Measurements from ENCODE around the gene ZFAND6. TPM values are rescaled to one million over a fixed set of nuclear protein-coding genes. Genes with fewer than 3 reads are reported as not detected.

ZFAND6 gene
- total RNA-seq, 1 donor, result 109 TPM

DNA sequence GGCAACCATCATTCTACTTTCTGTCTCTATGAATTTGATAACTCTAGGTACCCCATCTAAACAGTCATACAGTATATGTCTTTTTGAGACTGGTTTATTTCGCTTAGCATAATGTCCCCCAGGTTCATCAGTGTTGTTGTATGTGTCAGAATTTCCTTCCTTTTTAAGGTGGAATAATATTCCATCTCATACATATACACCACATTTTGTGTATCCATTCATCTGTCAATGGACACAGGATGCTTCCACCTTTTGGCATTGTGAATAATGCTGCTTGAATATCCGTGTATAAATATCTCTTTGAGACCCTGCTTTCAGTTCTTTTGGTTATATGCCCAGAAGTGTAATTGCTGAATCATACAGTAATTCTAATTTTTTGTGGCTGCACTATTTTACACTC, 10.4 kb upstream of the ZFAND6 start:
- no peaks in the 10 kb centered on the region for H4K20me1 ChIP-seq (ENCODE audit: insufficient read depth, low read length)
- no peak for DNase-seq (ENCODE audit: insufficient read length, low spot score, missing footprints)
- H3K4me2 ChIP-seq (ENCODE audit: insufficient read depth, low read length), result no peak overlapping the region
- TF ChIP-seq, protein P1, sequence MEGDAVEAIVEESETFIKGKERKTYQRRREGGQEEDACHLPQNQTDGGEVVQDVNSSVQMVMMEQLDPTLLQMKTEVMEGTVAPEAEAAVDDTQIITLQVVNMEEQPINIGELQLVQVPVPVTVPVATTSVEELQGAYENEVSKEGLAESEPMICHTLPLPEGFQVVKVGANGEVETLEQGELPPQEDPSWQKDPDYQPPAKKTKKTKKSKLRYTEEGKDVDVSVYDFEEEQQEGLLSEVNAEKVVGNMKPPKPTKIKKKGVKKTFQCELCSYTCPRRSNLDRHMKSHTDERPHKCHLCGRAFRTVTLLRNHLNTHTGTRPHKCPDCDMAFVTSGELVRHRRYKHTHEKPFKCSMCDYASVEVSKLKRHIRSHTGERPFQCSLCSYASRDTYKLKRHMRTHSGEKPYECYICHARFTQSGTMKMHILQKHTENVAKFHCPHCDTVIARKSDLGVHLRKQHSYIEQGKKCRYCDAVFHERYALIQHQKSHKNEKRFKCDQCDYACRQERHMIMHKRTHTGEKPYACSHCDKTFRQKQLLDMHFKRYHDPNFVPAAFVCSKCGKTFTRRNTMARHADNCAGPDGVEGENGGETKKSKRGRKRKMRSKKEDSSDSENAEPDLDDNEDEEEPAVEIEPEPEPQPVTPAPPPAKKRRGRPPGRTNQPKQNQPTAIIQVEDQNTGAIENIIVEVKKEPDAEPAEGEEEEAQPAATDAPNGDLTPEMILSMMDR (IDR thresholded peaks at IDR 0.05; ENCODE audit: extremely low read depth, low read depth, low read length), result no peak
- H3K79me2 ChIP-seq (ENCODE audit: insufficient read depth, low read length), result no peaks in the 10 kb centered on the region
- no peaks in the 10 kb centered on the region for H3K9me3 ChIP-seq (ENCODE audit: low read depth, low read length)
- H3K4me1 ChIP-seq (ENCODE audit: insufficient read depth, low read length), result no peaks in the 10 kb centered on the region
- no peaks in the 10 kb centered on the region for H3K36me3 ChIP-seq (ENCODE audit: insufficient read depth, low read length)
- H3K27me3 ChIP-seq (ENCODE audit: insufficient read depth, low read length), result peaks cover 4% of the 10 kb centered on the region
- no peak overlapping the region for H2AFZ ChIP-seq (ENCODE audit: low read length)
- H3K4me3 ChIP-seq (ENCODE audit: insufficient read depth, low read length), result no peak overlapping the region
- H3K27ac ChIP-seq (ENCODE audit: low read depth, low read length), result no peak overlapping the region

DNA sequence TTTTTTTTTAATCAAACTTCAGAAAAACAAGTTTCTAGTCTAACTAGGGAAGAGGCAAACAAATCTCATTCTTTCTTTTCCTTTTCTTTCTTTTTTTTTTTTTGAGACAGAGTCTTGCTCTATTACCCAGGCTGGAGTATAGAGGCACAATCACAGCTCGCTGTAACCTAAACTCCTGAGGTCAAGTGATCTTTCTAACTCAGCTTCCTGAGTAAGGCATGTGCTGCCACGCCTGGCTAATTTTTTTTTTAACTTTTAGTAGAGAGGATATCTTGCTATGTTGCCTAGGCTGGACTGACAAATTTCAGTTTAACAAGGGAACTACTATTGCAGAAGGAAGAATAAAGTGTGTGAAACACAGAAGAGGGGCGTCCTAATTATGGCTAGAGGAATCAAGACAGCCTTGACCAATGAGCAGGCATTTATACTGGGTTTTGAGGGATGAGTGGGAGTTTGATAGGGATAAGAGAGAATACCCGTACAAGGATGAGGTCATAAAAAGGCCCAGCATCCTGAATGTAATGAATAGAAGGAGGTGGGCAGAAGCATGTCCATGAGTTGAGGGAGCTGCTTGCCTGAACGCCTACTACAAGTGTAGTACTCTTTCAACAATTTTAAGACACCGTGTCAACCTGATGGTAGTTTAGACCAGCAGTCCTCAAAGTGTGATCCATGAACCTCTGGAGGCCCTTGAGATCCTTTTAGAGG, 6.7 kb upstream of the ZFAND6 start:
- Histone ChIP-seq H3K79me2 (ENCODE audit: insufficient read depth, low read length) (no peaks in the 10 kb centered on the region), H3K27me3 (ENCODE audit: insufficient read depth, low read length) (peaks cover 13% of the 10 kb centered on the region), H3K4me2 (ENCODE audit: insufficient read depth, low read length) (no peak overlapping the region), H2AFZ (ENCODE audit: low read length) (no peak overlapping the region), H3K4me3 (ENCODE audit: insufficient read depth, low read length) (no peak overlapping the region), H3K4me1 (ENCODE audit: insufficient read depth, low read length) (no peaks in the 10 kb centered on the region), H4K20me1 (ENCODE audit: insufficient read depth, low read length) (no peaks in the 10 kb centered on the region), H3K27ac (ENCODE audit: low read depth, low read length) (no peak overlapping the region), H3K9me3 (ENCODE audit: low read depth, low read length) (no peaks in the 10 kb centered on the region), H3K36me3 (ENCODE audit: insufficient read depth, low read length) (no peaks in the 10 kb centered on the region)
- TF ChIP-seq, protein P1 (IDR thresholded peaks at IDR 0.05; ENCODE audit: extremely low read depth, low read depth, low read length), result no peak
- DNase-seq (ENCODE audit: insufficient read length, low spot score, missing footprints), result no peak

DNA sequence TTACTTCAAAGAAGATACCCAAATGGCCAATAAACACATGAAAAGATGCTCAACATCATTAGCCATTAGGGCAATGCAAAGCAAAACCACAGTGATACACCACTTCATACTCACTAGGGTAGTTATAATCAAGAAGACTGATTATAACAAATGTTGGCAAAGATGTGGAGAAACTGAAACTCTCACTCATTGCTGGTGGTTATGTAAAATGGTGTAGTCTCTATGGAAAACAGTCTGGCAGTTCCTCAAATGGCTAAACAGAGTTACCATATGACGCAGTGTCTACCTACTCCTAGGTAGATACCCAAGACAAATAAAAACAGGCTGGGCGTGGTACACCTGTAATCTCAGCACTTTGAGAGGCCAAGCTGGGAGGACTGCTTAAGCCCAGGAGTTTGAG, 3.5 kb upstream of the ZFAND6 start:
- H3K27ac ChIP-seq (ENCODE audit: low read depth, low read length), result no peak overlapping the region
- no peaks in the 10 kb centered on the region for H3K36me3 ChIP-seq (ENCODE audit: insufficient read depth, low read length)
- H3K79me2 ChIP-seq (ENCODE audit: insufficient read depth, low read length), result peaks cover 9% of the 10 kb centered on the region
- no peak overlapping the region for H3K4me2 ChIP-seq (ENCODE audit: insufficient read depth, low read length)
- H3K4me3 ChIP-seq (ENCODE audit: insufficient read depth, low read length), result no peak overlapping the region
- TF ChIP-seq, protein P1 (IDR thresholded peaks at IDR 0.05; ENCODE audit: extremely low read depth, low read depth, low read length), result no peak
- DNase-seq (ENCODE audit: insufficient read length, low spot score, missing footprints), result no peak
- no peak overlapping the region for H2AFZ ChIP-seq (ENCODE audit: low read length)
- no peaks in the 10 kb centered on the region for H4K20me1 ChIP-seq (ENCODE audit: insufficient read depth, low read length)
- H3K9me3 ChIP-seq (ENCODE audit: low read depth, low read length), result no peaks in the 10 kb centered on the region
- H3K4me1 ChIP-seq (ENCODE audit: insufficient read depth, low read length), result peaks cover 7% of the 10 kb centered on the region
- H3K27me3 ChIP-seq (ENCODE audit: insufficient read depth, low read length), result peaks cover 16% of the 10 kb centered on the region

DNA sequence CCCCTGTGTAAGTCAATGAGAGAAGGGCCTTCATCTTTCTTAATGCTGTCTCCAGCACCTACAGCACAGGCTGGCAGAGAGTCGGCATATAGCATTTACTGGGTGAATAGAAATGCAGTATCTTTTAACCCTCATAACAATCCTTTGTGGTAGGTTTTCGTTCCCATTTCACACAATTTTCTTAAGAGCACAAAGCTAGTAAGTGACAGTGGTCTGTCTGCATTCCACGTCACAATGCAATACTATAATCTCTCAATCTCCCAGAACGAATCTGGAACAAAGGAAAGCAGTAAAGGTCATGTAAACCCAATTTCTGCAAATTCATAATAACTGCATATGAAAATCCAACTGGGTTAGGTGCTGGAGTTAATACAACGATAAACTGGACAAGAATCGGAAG, 1.4 kb upstream of the ZFAND6 start:
- DNase-seq (ENCODE audit: insufficient read length, low spot score, missing footprints), result no peak
- H3K79me2 ChIP-seq (ENCODE audit: insufficient read depth, low read length), result peaks cover 30% of the 10 kb centered on the region
- H3K4me3 ChIP-seq (ENCODE audit: insufficient read depth, low read length), result no peak overlapping the region
- no peaks in the 10 kb centered on the region for H3K36me3 ChIP-seq (ENCODE audit: insufficient read depth, low read length)
- peaks cover 16% of the 10 kb centered on the region for H3K27me3 ChIP-seq (ENCODE audit: insufficient read depth, low read length)
- TF ChIP-seq, protein P1 (IDR thresholded peaks at IDR 0.05; ENCODE audit: extremely low read depth, low read depth, low read length), result no peak
- no peak overlapping the region for H2AFZ ChIP-seq (ENCODE audit: low read length)
- no peaks in the 10 kb centered on the region for H3K9me3 ChIP-seq (ENCODE audit: low read depth, low read length)
- peaks cover 10% of the 10 kb centered on the region for H4K20me1 ChIP-seq (ENCODE audit: insufficient read depth, low read length)
- H3K4me1 ChIP-seq (ENCODE audit: insufficient read depth, low read length), result peaks cover 14% of the 10 kb centered on the region
- H3K4me2 ChIP-seq (ENCODE audit: insufficient read depth, low read length), result no peak overlapping the region
- H3K27ac ChIP-seq (ENCODE audit: low read depth, low read length), result no peak overlapping the region
